ENCODE results near the gene FAM193A.
"Not testable (repeated sequence)": the region's sequence is repeated elsewhere in the genome, so short reads cannot be mapped to it uniquely, and the experiment has no call there.

FAM193A gene

DNA sequence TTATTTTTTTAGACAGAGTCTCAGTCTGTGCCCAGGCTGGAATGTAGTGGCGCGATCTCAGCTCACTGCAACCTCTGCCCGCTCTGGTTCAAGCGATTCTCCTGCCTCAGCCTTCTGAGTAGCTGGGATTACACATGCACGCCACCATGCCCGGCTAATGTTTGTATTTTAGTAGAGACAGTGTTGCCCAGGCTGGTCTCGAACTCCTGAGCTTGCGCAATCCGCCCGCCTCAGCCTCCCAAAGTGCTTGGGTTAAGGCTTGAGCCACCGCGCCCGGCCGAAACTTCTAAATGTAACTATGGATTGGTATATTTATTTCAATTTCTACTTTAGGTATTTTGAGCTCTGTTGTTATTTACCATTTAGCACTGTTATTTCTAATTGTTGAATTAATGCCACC lies 79.4 kb downstream of the FAM193A start:
- POLR2A ChIA-PET = no interaction called here
- TF ChIP-seq, protein P1, sequence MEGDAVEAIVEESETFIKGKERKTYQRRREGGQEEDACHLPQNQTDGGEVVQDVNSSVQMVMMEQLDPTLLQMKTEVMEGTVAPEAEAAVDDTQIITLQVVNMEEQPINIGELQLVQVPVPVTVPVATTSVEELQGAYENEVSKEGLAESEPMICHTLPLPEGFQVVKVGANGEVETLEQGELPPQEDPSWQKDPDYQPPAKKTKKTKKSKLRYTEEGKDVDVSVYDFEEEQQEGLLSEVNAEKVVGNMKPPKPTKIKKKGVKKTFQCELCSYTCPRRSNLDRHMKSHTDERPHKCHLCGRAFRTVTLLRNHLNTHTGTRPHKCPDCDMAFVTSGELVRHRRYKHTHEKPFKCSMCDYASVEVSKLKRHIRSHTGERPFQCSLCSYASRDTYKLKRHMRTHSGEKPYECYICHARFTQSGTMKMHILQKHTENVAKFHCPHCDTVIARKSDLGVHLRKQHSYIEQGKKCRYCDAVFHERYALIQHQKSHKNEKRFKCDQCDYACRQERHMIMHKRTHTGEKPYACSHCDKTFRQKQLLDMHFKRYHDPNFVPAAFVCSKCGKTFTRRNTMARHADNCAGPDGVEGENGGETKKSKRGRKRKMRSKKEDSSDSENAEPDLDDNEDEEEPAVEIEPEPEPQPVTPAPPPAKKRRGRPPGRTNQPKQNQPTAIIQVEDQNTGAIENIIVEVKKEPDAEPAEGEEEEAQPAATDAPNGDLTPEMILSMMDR (IDR thresholded peaks at IDR 0.05; ENCODE audit: control extremely low read depth, extremely low read depth, low read depth, missing control alignments) = no peak
- no peak for DNase-seq (ENCODE audit: extremely low spot score)
- CTCF ChIA-PET = interaction anchor here (1.0 to 1.9 kb wide), 3 partner anchors 10 to 28 kb away, joined by 4 to 5 read pairs (median 5); no protein-coding TSS in a partner anchor

DNA sequence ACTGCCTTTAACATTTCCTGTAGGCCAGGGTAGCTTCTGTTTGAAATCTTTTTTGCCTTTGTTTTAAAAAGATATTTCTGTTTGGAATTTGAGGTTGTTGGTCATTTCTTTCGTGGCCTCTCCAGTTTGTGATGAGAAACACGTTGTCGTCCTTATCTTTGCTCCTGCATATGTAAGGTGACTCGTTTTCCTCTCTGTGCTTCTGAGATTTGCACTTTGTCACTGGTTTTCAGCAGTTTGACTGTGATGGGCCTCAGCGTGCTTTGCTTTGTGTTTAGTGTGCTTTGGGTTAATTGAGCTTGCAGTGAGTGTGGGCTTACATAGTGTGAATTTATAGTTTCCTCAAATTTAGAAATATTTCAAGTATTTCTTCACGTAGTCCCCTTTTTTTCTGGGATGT lies 81.5 kb downstream of the FAM193A start:
- TF ChIP-seq, protein P1 (IDR thresholded peaks at IDR 0.05; ENCODE audit: control extremely low read depth, extremely low read depth, low read depth, missing control alignments) = no peak
- CTCF ChIA-PET = no interaction called here
- POLR2A ChIA-PET = no interaction called here
- DNase-seq (ENCODE audit: extremely low spot score) = no peak

DNA sequence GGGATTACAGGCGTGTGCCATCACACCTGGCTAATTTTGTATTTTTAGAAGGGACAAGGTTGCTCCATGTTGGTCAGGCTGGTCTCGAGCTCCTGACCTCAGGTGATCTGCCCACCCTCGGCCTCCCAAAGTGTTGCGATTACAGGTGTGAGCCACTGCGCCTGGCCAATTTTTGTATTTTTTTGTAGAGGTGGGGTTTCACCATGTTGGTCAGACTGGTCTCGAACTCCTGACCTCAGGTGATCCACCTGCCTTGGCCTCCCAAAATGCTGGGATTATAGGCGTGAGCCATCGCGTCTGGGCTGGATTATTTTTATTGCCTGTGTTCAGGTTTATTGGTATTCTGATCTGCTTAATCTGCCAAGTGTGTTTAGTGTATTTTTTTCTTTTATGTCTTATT lies 82.3 kb downstream of the FAM193A start:
- POLR2A ChIA-PET; DNase-seq (ENCODE audit: extremely low spot score); CTCF ChIA-PET: not testable (repeated sequence)

DNA sequence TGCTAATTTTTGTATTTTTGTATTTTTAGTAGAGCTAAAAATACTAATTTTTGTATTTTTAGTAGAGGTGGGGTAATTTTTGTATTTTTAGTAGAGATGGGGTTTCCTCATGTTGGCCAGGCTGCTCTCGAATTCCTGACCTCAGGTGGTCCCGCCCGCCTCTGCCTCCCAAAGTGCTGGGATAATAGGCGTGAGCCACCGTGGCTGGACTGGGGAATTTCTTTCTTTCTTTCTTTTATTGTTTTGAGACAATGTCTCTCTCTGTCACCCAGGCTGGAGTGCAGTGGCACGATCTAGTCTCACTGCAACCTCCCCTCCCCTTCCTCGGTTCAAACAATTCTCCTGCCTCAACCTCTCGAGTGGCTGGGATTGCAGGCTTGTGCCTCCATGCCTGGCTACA lies 83.0 kb downstream of the FAM193A start:
- no peak for DNase-seq (ENCODE audit: extremely low spot score)
- TF ChIP-seq, protein P1 (IDR thresholded peaks at IDR 0.05; ENCODE audit: control extremely low read depth, extremely low read depth, low read depth, missing control alignments) = no peak
- ChIA-PET POLR2A (no interaction called here), CTCF (no interaction called here)

DNA sequence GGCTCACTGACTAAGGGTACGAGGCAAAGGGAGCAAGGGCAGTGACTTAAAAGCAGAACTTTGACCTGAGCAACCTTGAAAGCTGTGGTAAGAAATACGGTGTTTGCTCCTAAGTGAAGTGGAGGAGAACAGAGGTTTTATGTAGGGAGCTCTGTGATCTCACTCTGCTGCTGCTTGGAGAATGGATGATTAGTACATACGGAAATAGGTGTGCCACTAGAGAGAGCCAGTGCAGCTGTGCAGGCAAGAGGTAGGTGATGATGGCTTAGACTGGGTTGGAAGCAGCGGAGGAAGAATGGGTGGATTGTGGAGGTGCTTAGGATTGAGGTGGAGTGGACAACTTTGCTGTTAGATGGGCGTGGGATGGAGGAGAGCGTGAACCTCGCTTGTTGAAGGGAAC lies 85.0 kb downstream of the FAM193A start:
- DNase-seq (ENCODE audit: extremely low spot score) = no peak
- ChIA-PET POLR2A (no interaction called here), CTCF (no interaction called here)
- TF ChIP-seq, protein P1 (IDR thresholded peaks at IDR 0.05; ENCODE audit: control extremely low read depth, extremely low read depth, low read depth, missing control alignments) = no peak

DNA sequence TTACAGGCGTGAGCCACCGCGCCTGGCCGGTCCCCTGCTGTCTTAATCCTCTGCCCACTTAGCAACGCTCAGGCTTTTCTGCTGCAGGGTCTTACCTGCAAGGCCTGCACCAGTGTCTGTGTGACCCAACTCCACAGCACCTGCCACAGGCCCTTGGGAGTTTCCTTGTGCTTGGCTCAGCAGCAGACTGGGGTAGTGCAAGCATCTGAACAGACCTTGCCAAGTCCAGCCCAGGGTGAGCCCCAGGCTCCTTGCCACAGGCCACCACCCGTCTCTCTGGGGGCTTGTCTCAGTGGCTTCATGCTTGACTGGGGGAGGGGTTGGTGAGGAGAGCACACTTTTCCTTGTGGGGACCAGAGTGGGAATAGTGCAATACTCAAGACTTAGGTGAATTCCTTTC lies 87.0 kb downstream of the FAM193A start:
- ChIA-PET CTCF (no interaction called here), POLR2A (no interaction called here)
- DNase-seq (ENCODE audit: extremely low spot score) = no peak
- TF ChIP-seq, protein P1 (IDR thresholded peaks at IDR 0.05; ENCODE audit: control extremely low read depth, extremely low read depth, low read depth, missing control alignments) = no peak

DNA sequence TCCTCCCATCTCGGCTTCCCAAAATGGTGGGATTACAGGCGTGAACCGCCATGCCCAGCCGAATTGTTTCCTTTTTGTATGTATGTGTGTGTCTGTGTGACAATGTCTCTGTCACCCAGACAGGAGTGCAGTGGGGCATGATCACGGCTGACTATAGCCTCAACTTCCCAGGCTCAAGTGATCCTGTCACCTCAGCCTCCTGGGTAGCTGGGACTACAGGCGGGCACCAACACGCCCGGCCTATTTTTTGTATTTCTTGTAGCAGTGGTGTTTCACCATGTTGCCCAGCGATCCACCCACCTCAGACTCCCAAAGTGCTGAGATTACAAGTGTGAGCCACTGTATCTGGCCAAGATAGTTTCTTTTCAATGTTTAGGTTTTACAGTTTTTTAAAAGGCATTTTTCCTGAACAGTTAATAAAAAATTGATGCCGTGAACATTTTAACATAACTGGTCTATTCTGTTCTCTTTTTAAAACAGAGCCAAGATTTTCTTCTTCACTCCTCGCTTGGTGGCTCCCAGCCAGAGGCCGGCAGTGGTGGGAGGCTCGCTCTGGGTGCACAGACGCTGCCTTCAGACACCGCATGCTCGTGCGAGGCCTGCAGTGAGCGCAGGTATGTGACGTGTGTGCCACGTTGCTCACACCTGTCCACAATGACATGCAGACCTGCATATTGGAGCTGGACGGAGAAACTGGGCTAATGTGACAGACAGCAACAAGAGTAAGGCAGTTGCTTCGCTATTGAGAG lies 88.5 kb downstream of the FAM193A start:
- POLR2A ChIA-PET = interaction anchor here (0.6 kb wide), 1 partner anchor 129 kb away, joined by 5 read pairs; no protein-coding TSS in a partner anchor
- CTCF ChIA-PET = no interaction called here
- no peak for DNase-seq (ENCODE audit: extremely low spot score)
- TF ChIP-seq, protein P1 (IDR thresholded peaks at IDR 0.05; ENCODE audit: control extremely low read depth, extremely low read depth, low read depth, missing control alignments) = no peak

Measured in GM10248 (cell line).